ENCODE measurements around the gene KRTAP4-16.
"Not testable (repeated sequence)": the region's sequence is repeated elsewhere in the genome, so short reads cannot be mapped to it uniquely, and the experiment has no call there.

Gene KRTAP4-16

DNA sequence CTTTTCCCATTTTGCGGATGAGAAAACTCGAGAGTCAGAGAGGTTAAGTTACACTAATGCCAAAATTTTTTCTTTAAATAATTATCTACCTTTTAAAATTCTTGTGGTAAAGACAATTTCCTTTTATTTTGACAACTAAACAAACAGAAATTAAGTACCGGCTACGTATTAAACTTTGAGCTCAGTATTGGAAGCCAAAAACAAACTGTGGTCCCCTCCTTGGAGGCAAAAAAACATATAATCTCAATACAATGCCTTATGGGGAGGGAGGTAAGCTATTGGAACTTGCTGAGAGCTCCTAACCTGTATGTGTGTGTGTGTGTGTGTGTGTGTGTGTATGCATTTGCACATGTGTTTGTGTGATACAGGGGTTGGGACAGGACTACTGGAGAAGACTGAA lies 38.6 kb downstream of the KRTAP4-16 start:
- TF ChIP-seq, protein P1, sequence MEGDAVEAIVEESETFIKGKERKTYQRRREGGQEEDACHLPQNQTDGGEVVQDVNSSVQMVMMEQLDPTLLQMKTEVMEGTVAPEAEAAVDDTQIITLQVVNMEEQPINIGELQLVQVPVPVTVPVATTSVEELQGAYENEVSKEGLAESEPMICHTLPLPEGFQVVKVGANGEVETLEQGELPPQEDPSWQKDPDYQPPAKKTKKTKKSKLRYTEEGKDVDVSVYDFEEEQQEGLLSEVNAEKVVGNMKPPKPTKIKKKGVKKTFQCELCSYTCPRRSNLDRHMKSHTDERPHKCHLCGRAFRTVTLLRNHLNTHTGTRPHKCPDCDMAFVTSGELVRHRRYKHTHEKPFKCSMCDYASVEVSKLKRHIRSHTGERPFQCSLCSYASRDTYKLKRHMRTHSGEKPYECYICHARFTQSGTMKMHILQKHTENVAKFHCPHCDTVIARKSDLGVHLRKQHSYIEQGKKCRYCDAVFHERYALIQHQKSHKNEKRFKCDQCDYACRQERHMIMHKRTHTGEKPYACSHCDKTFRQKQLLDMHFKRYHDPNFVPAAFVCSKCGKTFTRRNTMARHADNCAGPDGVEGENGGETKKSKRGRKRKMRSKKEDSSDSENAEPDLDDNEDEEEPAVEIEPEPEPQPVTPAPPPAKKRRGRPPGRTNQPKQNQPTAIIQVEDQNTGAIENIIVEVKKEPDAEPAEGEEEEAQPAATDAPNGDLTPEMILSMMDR (conservative IDR thresholded peaks at IDR 0.05; ENCODE audit: control insufficient read depth, insufficient read depth, low read depth, low read length), result no peak
- H3K4me3 ChIP-seq (ENCODE audit: control insufficient read depth, low read depth, low read length), result no peak overlapping the region
- no peak for DNase-seq (ENCODE audit: low read depth)

- DNase-seq (ENCODE audit: low read depth), result peak; percentile 89
- no peak overlapping the region for H3K4me3 ChIP-seq (ENCODE audit: control insufficient read depth, low read depth, low read length)
- TF ChIP-seq, protein P1 (conservative IDR thresholded peaks at IDR 0.05; ENCODE audit: control insufficient read depth, insufficient read depth, low read depth, low read length), result no peak
Measured at GRCh38 chr17:41061964-41062363, 40.0 kb downstream of the KRTAP4-16 start.

GRCh38 chr17:41060052-41060604 lies 41.9 kb downstream of the KRTAP4-16 start, which contains the start of gene KRTAP2-3:
KRTAP2-3 (minus strand) TSS chr17:41060114; CDS start chr17:41060050, 64 bp downstream.
- peak; percentile 92 for DNase-seq (ENCODE audit: low read depth)
- TF ChIP-seq, protein P1 (conservative IDR thresholded peaks at IDR 0.05; ENCODE audit: control insufficient read depth, insufficient read depth, low read depth, low read length), result no peak

DNA sequence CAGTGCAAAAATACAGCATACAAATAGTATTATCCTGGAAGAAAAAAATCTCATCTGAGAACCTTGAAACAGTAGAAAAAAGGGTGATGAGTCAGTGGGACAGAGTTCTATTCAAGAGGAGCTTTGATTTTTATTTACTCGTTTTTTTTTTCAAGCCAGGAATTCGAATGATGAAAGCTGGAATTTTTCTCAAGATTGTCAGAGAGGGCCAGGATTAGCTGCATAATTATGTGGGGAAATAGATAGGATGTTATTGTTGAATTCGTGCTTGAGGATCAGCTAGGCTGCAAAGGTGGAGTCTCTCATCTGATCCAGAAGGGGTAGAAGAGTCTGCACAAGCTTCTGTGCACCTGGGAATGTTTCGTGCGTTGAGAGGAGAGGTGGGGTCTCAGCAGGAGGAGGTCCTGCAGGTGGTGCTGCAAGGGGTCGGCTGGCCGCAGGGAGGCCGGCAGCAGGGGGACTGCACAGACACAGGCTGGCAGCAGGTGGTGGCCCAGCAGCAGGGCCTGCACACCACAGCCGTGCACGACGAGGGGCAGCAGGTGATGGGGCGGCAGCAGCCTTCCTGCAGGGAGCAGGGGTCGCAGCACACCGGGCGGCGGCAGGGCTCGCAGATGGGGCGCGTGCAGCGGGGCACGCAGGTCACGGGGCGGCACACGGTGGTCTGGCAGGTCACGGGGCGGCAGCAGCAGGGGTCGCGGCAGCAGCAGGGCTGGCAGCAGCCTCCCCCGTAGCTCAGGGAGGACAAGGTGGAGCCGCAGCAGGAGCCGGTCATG lies 42.5 kb downstream of the KRTAP4-16 start:
- not testable (repeated sequence) for H3K4me3 ChIP-seq (ENCODE audit: control insufficient read depth, low read depth, low read length)
- DNase-seq (ENCODE audit: low read depth), result peak; percentile 86

More at GRCh38 chr17:41060052-41060604, 41.9 kb downstream of the KRTAP4-16 start, which contains the start of gene KRTAP2-3:
- H3K4me3 ChIP-seq (ENCODE audit: control insufficient read depth, low read depth, low read length), result no peak within 1 kb of the TSS

GRCh38 chr17:41058741-41059140 lies 43.3 kb downstream of the KRTAP4-16 start:
- no peak overlapping the region for H3K4me3 ChIP-seq (ENCODE audit: control insufficient read depth, low read depth, low read length)
- DNase-seq (ENCODE audit: low read depth), result peak; percentile 15
- TF ChIP-seq, protein P1 (conservative IDR thresholded peaks at IDR 0.05; ENCODE audit: control insufficient read depth, insufficient read depth, low read depth, low read length), result no peak

- no peak for DNase-seq (ENCODE audit: low read depth)
- no peak overlapping the region for H3K4me3 ChIP-seq (ENCODE audit: control insufficient read depth, low read depth, low read length)
- TF ChIP-seq, protein P1 (conservative IDR thresholded peaks at IDR 0.05; ENCODE audit: control insufficient read depth, insufficient read depth, low read depth, low read length), result no peak
Measured at GRCh38 chr17:41057547-41057946, 44.5 kb downstream of the KRTAP4-16 start.

DNA sequence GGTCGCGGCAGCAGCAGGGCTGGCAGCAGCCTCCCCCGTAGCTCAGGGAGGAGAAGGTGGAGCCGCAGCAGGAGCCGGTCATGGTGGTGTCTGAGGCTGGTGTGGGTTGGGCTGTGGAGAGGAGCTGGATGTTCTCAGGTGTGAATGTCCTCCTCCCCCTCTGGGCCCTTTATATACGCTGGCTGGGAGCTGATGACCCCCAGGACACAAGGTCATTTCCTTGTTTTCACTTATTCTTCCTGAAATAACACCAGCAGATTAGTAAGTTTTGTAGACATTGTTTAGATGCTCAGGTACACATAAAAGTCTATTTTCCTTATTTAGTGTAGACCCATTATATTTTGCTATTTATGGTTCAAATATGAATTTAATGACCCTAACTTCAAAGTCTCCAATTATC lies 46.9 kb downstream of the KRTAP4-16 start, which contains the start of gene KRTAP2-2:
Gene KRTAP2-2, minus strand, starts transcription at position 101 of the 400 bp plus-strand sequence. Its CDS starts 19 bp downstream, at position 82.
- not testable (repeated sequence) for H3K4me3 ChIP-seq (ENCODE audit: control insufficient read depth, low read depth, low read length); DNase-seq (ENCODE audit: low read depth)

DNA sequence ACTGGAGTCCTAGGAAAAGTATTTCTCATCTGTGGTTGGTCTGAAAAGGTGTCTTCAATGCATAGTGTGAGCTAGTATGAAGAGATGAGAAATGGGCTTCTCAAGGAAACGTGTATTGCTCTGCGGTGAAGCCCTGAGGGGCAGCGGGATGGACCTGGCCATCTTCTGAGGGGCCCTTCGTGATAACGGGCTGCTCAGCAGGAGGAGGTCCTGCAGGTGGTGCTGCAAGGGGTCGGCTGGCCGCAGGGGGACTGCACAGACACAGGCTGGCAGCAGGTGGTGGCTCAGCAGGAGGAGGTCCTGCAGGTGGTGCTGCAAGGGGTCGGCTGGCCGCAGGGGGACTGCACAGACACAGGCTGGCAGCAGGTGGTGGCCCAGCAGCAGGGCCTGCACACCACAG lies 47.5 kb downstream of the KRTAP4-16 start:
- H3K4me3 ChIP-seq (ENCODE audit: control insufficient read depth, low read depth, low read length); DNase-seq (ENCODE audit: low read depth): not testable (repeated sequence)

All from fibroblast of mammary gland (primary cell).